ENCODE measurements around the gene PNPLA7. TPM values are rescaled to one million over a fixed set of nuclear protein-coding genes. Genes with fewer than 3 reads are reported as not detected.
"Not testable (repeated sequence)": the region's sequence is repeated elsewhere in the genome, so short reads cannot be mapped to it uniquely, and the experiment has no call there.

The PNPLA7 gene
- total and polyA plus RNA-seq, 8 donors = 3.5 to 51.3 (median 16.6) TPM

- Histone ChIP-seq H3K36me3 (peaks cover 0 to 6% (median 5%) of the 10 kb centered on the region in 4 donors), H3K9me3 (peaks cover 0 to 9% (median 7%) of the 10 kb centered on the region in 4 donors), H3K4me3 (no peak overlapping the region), H3K27me3 (no peaks in the 10 kb centered on the region), H3K4me1 (no peaks in the 10 kb centered on the region), H3K27ac (no peak overlapping the region)
- DNase-seq = peak in 1 of 2 donors; percentile 5
- intact Hi-C loops (cut with DNase I; ENCODE audit: low total_unique reads) = no loop called here
- 72 to 84% (median 77%) methylated on average over 7 of the region's 7 CpGs for WGBS, 5 donors
- no peak for TF ChIP-seq POLR2AphosphoS5 (IDR thresholded peaks at IDR 0.05)
- no peak for TF ChIP-seq CTCF (IDR thresholded peaks at IDR 0.05)
- no peak for TF ChIP-seq EP300 (IDR thresholded peaks at IDR 0.05)
- no peak for TF ChIP-seq POLR2A (IDR thresholded peaks at IDR 0.05)
Observed at GRCh38 chr9:137470785-137471184, 79.4 kb downstream of the PNPLA7 start.

GRCh38 chr9:137467896-137468295 lies 82.3 kb downstream of the PNPLA7 start:
- intact Hi-C loops (cut with DNase I; ENCODE audit: low total_unique reads) = no loop called here
- Histone ChIP-seq H3K36me3 (peaks cover 0 to 12% (median 8%) of the 10 kb centered on the region in 4 donors), H3K27me3 (no peaks in the 10 kb centered on the region), H3K27ac (no peak overlapping the region), H3K4me1 (no peaks in the 10 kb centered on the region), H3K4me3 (no peak overlapping the region), H3K9me3 (no peaks in the 10 kb centered on the region)
- 91 to 99% (median 97%) methylated on average over 6 to 7 of the region's 7 CpGs for WGBS, 5 donors
- TF ChIP-seq POLR2A (IDR thresholded peaks at IDR 0.05) = no peak
- no peak for TF ChIP-seq EP300 (IDR thresholded peaks at IDR 0.05)
- no peak for TF ChIP-seq CTCF (IDR thresholded peaks at IDR 0.05)
- no peak for TF ChIP-seq POLR2AphosphoS5 (IDR thresholded peaks at IDR 0.05)
- DNase-seq = no peak

- H3K9me3 ChIP-seq = no peaks in the 10 kb centered on the region
- no peak for DNase-seq
- peaks cover 0 to 16% (median 9%) of the 10 kb centered on the region in 4 donors for H3K36me3 ChIP-seq
- H3K4me3 ChIP-seq = no peak overlapping the region
- intact Hi-C loops (cut with DNase I; ENCODE audit: low total_unique reads) = no loop called here
- no peak overlapping the region for H3K27ac ChIP-seq
- peaks cover 0 to 2% (median 0%) of the 10 kb centered on the region in 4 donors for H3K4me1 ChIP-seq
- 89 to 96% (median 93%) methylated on average over 13 to 16 of the region's 16 CpGs for WGBS, 5 donors
- TF ChIP-seq EP300 (IDR thresholded peaks at IDR 0.05) (no peak), CTCF (IDR thresholded peaks at IDR 0.05) (no peak), POLR2AphosphoS5 (IDR thresholded peaks at IDR 0.05) (no peak), POLR2A (IDR thresholded peaks at IDR 0.05) (no peak)
- peaks cover 0 to 4% (median 0%) of the 10 kb centered on the region in 3 donors for H3K27me3 ChIP-seq
Observed at GRCh38 chr9:137467161-137467581, 83.0 kb downstream of the PNPLA7 start.

- intact Hi-C loops (cut with DNase I; ENCODE audit: low total_unique reads); H3K4me3 ChIP-seq; H3K9me3 ChIP-seq; H3K27ac ChIP-seq; DNase-seq; H3K27me3 ChIP-seq; H3K4me1 ChIP-seq: not testable (repeated sequence)
- peaks cover 0 to 21% (median 10%) of the 10 kb centered on the region in 4 donors for H3K36me3 ChIP-seq
- WGBS, 5 donors = 89 to 94% (median 92%) methylated on average over 34 to 35 of the region's 35 CpGs
Observed at GRCh38 chr9:137466389-137467085, 83.7 kb downstream of the PNPLA7 start.

Data from stomach (tissue), 9 donors.